T-cell (primary cell): ENCODE results near the gene NIPA2. TPM values are rescaled to one million over a fixed set of nuclear protein-coding genes. Genes with fewer than 3 reads are reported as not detected.

ENCODE experiments used
- ATAC-seq, 4 experiments: fragments of 200-7000 bp in 3 of 4; fragments of 150-1000 bp in 1 of 4; cut with Tn5 transposase; replicated peaks in 1 of 4; 1 replicate in 3 of 4; 2 replicates in 1 of 4; pipeline ENCODE4 v1.10.0; 2021; ENCODE audit warnings: moderate library complexity in 3 of 4, mild to moderate bottlenecking in 2 of 4, moderate number of reproducible peaks in 1 of 4
- CTCF ChIA-PET, 2 donors: fragments of 300-600 bp; sonication (Branson Sonifier 250); formaldehyde crosslinking; loops; one replicate each; lab custom pipeline; 2022; ENCODE audit warnings: antibody characterized with exemption in 2 of 2; lab: Charles Lee
- POLR2A ChIA-PET, 2 donors: fragments of 300-600 bp; sonication (Branson Sonifier 250); formaldehyde crosslinking; loops; one replicate each; lab custom pipeline; 2022; ENCODE audit warnings: antibody characterized with exemption in 2 of 2; lab: Charles Lee
- DNase-seq, 35 experiments: peaks; one replicate each; pipeline versions ENCODE4 v3.0.0 to v3.0.0-alpha.2; 2013 to 2023
- H3K27ac ChIP-seq: one replicate; pipeline ENCODE4 v1.5.1; 2013; ENCODE audit warnings: low read length
- H3K27me3 ChIP-seq, 2 experiments: replicated peaks in 1 of 2; 1 replicate in 1 of 2; 2 replicates in 1 of 2; pipeline versions ENCODE4 v1.6.1 to v1.7.0; 2013; ENCODE audit warnings: low read length in 1 of 2, mixed read lengths in 1 of 2; ENCODE audit not compliant: control insufficient read depth in 2 of 2, insufficient read depth in 2 of 2; ENCODE audit errors: extremely low read depth in 1 of 2
- H3K36me3 ChIP-seq, 2 donors: 1 replicate in 1 of 2; 2 replicates in 1 of 2; pipeline versions ENCODE4 v1.6.1 to v1.7.0; 2013; ENCODE audit warnings: low read length in 1 of 2; ENCODE audit not compliant: control insufficient read depth in 2 of 2, insufficient read depth in 1 of 2; ENCODE audit errors: extremely low read depth in 1 of 2
- H3K4me1 ChIP-seq, 2 experiments: 1 replicate in 1 of 2; 2 replicates in 1 of 2; pipeline versions ENCODE4 v1.6.1 to v1.7.0; 2013; ENCODE audit warnings: low read length in 2 of 2, mixed read lengths in 1 of 2; ENCODE audit not compliant: insufficient read depth in 2 of 2, control insufficient read depth in 1 of 2; ENCODE audit errors: extremely low read depth in 1 of 2
- H3K4me3 ChIP-seq, 2 donors: 1 replicate in 1 of 2; 2 replicates in 1 of 2; pipeline versions ENCODE4 v1.5.1 to v1.7.0; 2013; ENCODE audit warnings: mild to moderate bottlenecking in 2 of 2, low read length in 1 of 2, moderate library complexity in 1 of 2; ENCODE audit not compliant: control insufficient read depth in 1 of 2; ENCODE audit errors: extremely low read depth in 1 of 2
- H3K9me3 ChIP-seq: 2 replicates; pipeline ENCODE4 v1.7.0; 2013
- H3K27ac Mint-ChIP-seq, 2 donors: one replicate each; pipeline ENCODE4 v1.8.0; 2020 to 2021; ENCODE audit warnings: mild to moderate bottlenecking in 2 of 2, mixed read lengths in 2 of 2
- H3K27me3 Mint-ChIP-seq, 2 donors: one replicate each; pipeline ENCODE4 v1.8.0; 2021 to 2022; ENCODE audit warnings: mixed read lengths in 2 of 2
- H3K36me3 Mint-ChIP-seq: one replicate; pipeline ENCODE4 v1.8.0; 2021; ENCODE audit warnings: mixed read lengths
- H3K4me1 Mint-ChIP-seq, 3 donors: one replicate each; pipeline ENCODE4 v1.8.0; 2020 to 2022; ENCODE audit warnings: mixed read lengths in 3 of 3, mild to moderate bottlenecking in 1 of 3
- H3K4me3 Mint-ChIP-seq, 3 donors: one replicate each; pipeline ENCODE4 v1.8.0; 2020 to 2022; ENCODE audit warnings: mild to moderate bottlenecking in 3 of 3, mixed read lengths in 3 of 3, moderate library complexity in 3 of 3
- H3K9me3 Mint-ChIP-seq, 3 donors: one replicate each; pipeline ENCODE4 v1.8.0; 2020 to 2022; ENCODE audit warnings: mixed read lengths in 3 of 3
- WGBS: methylation state at CpG from one replicate; pipeline ENCODE4 v1.1.5; 2013; ENCODE audit warnings: missing lambda C conversion rate; ENCODE audit not compliant: insufficient coverage; 5-methylcytosine and 5-hydroxymethylcytosine counted together
- total RNA-seq, 35 experiments: library from RNA in 6 of 35; stranded (reverse) in 6 of 35; fragments of 120-200 nt in 1 of 35; gene quantifications; one replicate each; pipeline versions ENCODE4 v1.2.1 to v1.2.4 and lab custom pipeline; 2013 to 2026

NIPA2 gene
- total RNA-seq, 5 donors from 2014 or later (not counting 1 experiment from before 2014, with no cell fraction given): 34.7 to 45.5 (median 43.2) TPM

- WGBS: 96% methylated on average over 5 of the region's 11 CpGs
- Histone ChIP-seq H3K4me1 (no peaks in the 10 kb centered on the region), H3K27me3 (no peaks in the 10 kb centered on the region), H3K4me3 (no peak overlapping the region), H3K27ac (no peak overlapping the region), H3K36me3 (peaks cover 0 to 22% of the 10 kb centered on the region in 2 donors), H3K9me3 (no peaks in the 10 kb centered on the region)
- Mint-ChIP-seq H3K27ac (peak overlapping the region in 1 of 2 donors; percentile 25), H3K27me3 (no peaks in the 10 kb centered on the region), H3K36me3 (peaks cover 35% of the 10 kb centered on the region), H3K4me3 (no peak overlapping the region), H3K9me3 (no peaks in the 10 kb centered on the region), H3K4me1 (peaks cover 0 to under 1% (median 0%) of the 10 kb centered on the region in 3 donors)
- ChIA-PET CTCF (interaction anchor here in 1 of 2 donors (0.7 kb wide), 1 partner anchor 39 kb away, joined by 3 read pairs; no protein-coding TSS in a partner anchor), POLR2A (no interaction called here)
- ATAC-seq (no peak), DNase-seq (no peak)
These were observed 32.4 kb downstream of the NIPA2 start for GRCh38 chr15:22870865-22871264.

GRCh38 chr15:22871481-22872086 lies 33.1 kb downstream of the NIPA2 start:
- no peaks in the 10 kb centered on the region for H3K4me1 ChIP-seq
- CTCF ChIA-PET: interaction anchor here in 1 of 2 donors (0.7 kb wide), 1 partner anchor 84 kb away, joined by 7 read pairs; no protein-coding TSS in a partner anchor
- POLR2A ChIA-PET: no interaction called here
- H3K27ac ChIP-seq: no peak overlapping the region
- no peak for ATAC-seq
- Mint-ChIP-seq H3K36me3 (peaks cover 32% of the 10 kb centered on the region), H3K4me3 (no peak overlapping the region), H3K4me1 (no peaks in the 10 kb centered on the region), H3K27me3 (no peaks in the 10 kb centered on the region), H3K27ac (no peak overlapping the region), H3K9me3 (no peaks in the 10 kb centered on the region)
- 94% methylated on average over 2 of the region's 6 CpGs for WGBS
- no peak overlapping the region for H3K4me3 ChIP-seq
- H3K36me3 ChIP-seq: peaks cover 0 to 15% of the 10 kb centered on the region in 2 donors
- H3K27me3 ChIP-seq: no peaks in the 10 kb centered on the region
- no peaks in the 10 kb centered on the region for H3K9me3 ChIP-seq
- DNase-seq: no peak

GRCh38 chr15:22872936-22873701 lies 34.7 kb downstream of the NIPA2 start:
- Mint-ChIP-seq H3K4me3 (no peak overlapping the region), H3K36me3 (peaks cover 24% of the 10 kb centered on the region), H3K27me3 (no peaks in the 10 kb centered on the region), H3K9me3 (no peaks in the 10 kb centered on the region), H3K27ac (no peak overlapping the region), H3K4me1 (no peaks in the 10 kb centered on the region)
- H3K4me3 ChIP-seq: no peak overlapping the region
- ChIA-PET POLR2A (no interaction called here), CTCF (no interaction called here)
- H3K27me3 ChIP-seq: no peaks in the 10 kb centered on the region
- H3K9me3 ChIP-seq: no peaks in the 10 kb centered on the region
- H3K4me1 ChIP-seq: no peaks in the 10 kb centered on the region
- 86% methylated on average over 15 of the region's 17 CpGs for WGBS
- H3K36me3 ChIP-seq: peaks cover 3 to 5% of the 10 kb centered on the region in 2 donors
- ATAC-seq (no peak), DNase-seq (no peak)
- H3K27ac ChIP-seq: no peak overlapping the region

- ATAC-seq (no peak), DNase-seq (no peak)
- H3K36me3 Mint-ChIP-seq: peaks cover 24% of the 10 kb centered on the region
- Histone ChIP-seq H3K9me3 (no peaks in the 10 kb centered on the region), H3K36me3 (peaks cover 3 to 5% of the 10 kb centered on the region in 2 donors), H3K4me3 (no peak overlapping the region), H3K4me1 (no peaks in the 10 kb centered on the region), H3K27me3 (no peaks in the 10 kb centered on the region), H3K27ac (no peak overlapping the region)
- no peaks in the 10 kb centered on the region for H3K27me3 Mint-ChIP-seq
- ChIA-PET POLR2A (no interaction called here), CTCF (no interaction called here)
- H3K4me3 Mint-ChIP-seq: no peak overlapping the region
- no peaks in the 10 kb centered on the region for H3K9me3 Mint-ChIP-seq
- WGBS: 90% methylated on average over 8 of the region's 9 CpGs
- no peaks in the 10 kb centered on the region for H3K4me1 Mint-ChIP-seq
- no peak overlapping the region for H3K27ac Mint-ChIP-seq
These were observed 35.4 kb downstream of the NIPA2 start for GRCh38 chr15:22873841-22874240.

GRCh38 chr15:22874256-22874655 lies 35.8 kb downstream of the NIPA2 start:
- H3K9me3 ChIP-seq: no peaks in the 10 kb centered on the region
- H3K27ac ChIP-seq: no peak overlapping the region
- H3K4me3 Mint-ChIP-seq: no peak overlapping the region
- H3K36me3 Mint-ChIP-seq: peaks cover 20% of the 10 kb centered on the region
- POLR2A ChIA-PET: no interaction called here
- H3K9me3 Mint-ChIP-seq: no peaks in the 10 kb centered on the region
- CTCF ChIA-PET: no interaction called here
- H3K27me3 Mint-ChIP-seq: no peaks in the 10 kb centered on the region
- no peaks in the 10 kb centered on the region for H3K4me1 ChIP-seq
- no peak for ATAC-seq
- DNase-seq: no peak
- no peak overlapping the region for H3K4me3 ChIP-seq
- no peaks in the 10 kb centered on the region for H3K27me3 ChIP-seq
- H3K4me1 Mint-ChIP-seq: no peaks in the 10 kb centered on the region
- H3K27ac Mint-ChIP-seq: no peak overlapping the region
- 98% methylated on average over 4 of the region's 8 CpGs for WGBS
- peaks cover 2 to 3% of the 10 kb centered on the region in 2 donors for H3K36me3 ChIP-seq

- WGBS: 94% methylated on average over 6 of the region's 7 CpGs
- Mint-ChIP-seq H3K27ac (no peak overlapping the region), H3K4me1 (no peaks in the 10 kb centered on the region), H3K27me3 (no peaks in the 10 kb centered on the region), H3K36me3 (peaks cover 17% of the 10 kb centered on the region), H3K9me3 (no peaks in the 10 kb centered on the region), H3K4me3 (no peak overlapping the region)
- POLR2A ChIA-PET: no interaction called here
- H3K27me3 ChIP-seq: no peaks in the 10 kb centered on the region
- DNase-seq: no peak
- no peaks in the 10 kb centered on the region for H3K4me1 ChIP-seq
- H3K27ac ChIP-seq: no peak overlapping the region
- no peak overlapping the region for H3K4me3 ChIP-seq
- no peak for ATAC-seq
- CTCF ChIA-PET: no interaction called here
- H3K36me3 ChIP-seq: peaks cover 0 to 3% of the 10 kb centered on the region in 2 donors
- H3K9me3 ChIP-seq: no peaks in the 10 kb centered on the region
These were observed 36.5 kb downstream of the NIPA2 start for GRCh38 chr15:22874966-22875365.
